DMS53 treated with DMSO at 0.1 percent for 48 hours (cell line): Measurements from ENCODE around the gene NAALADL1.

Source experiments
- DNase-seq: peaks from one replicate; lab custom pipeline; 2025; ENCODE audit not compliant: unreplicated experiment; lab: John Stamatoyannopoulos, UW

NAALADL1 gene

DNA sequence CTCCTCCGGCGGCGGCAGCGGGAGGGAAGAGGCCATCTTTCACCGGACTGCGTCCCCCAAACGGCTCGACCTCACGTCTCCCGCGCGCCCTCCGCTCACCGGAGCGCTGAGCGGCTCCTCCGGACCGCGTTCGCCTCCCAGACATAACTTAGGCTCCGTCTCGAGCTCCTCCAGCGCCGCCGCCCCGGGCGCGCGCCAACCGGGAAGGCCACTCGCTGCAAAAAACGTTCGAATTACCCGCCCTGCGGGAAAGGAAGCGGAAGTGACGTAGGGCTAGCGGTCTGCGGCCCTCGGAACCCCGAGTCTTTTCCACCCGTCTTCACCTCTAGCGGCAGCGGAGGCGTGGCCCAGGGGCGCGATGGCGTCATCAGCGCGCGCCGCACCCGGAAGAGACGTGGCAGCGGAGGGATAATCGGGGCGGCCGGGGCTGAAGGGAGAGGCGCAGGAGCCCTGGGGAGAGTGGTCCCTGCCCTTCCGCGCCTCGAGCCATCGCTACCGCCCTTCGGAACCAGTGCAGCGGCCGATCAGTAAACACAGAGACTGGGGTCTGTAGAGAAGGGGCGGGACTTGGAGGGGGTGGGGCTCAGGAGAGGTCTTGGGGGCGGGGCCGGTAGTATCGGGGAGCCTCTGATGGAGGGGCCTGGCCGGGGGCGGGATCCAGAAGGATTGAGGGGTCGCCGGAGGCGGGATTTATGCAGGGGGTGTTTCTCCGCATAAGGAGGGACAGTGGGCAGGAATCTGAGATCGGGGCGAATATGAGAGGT, 25.7 kb upstream of the NAALADL1 start, which contains the start of the genes CDCA5 and ZFPL1:
Gene CDCA5 (minus strand): TSS at position 207 of the 764 bp plus-strand sequence. CDS start 62 bp downstream, at position 145.
Gene ZFPL1 (plus strand): TSS at position 389 of the 764 bp plus-strand sequence. CDS start 477 bp downstream, outside the sequence.
- peak; percentile 93 for DNase-seq

DNA sequence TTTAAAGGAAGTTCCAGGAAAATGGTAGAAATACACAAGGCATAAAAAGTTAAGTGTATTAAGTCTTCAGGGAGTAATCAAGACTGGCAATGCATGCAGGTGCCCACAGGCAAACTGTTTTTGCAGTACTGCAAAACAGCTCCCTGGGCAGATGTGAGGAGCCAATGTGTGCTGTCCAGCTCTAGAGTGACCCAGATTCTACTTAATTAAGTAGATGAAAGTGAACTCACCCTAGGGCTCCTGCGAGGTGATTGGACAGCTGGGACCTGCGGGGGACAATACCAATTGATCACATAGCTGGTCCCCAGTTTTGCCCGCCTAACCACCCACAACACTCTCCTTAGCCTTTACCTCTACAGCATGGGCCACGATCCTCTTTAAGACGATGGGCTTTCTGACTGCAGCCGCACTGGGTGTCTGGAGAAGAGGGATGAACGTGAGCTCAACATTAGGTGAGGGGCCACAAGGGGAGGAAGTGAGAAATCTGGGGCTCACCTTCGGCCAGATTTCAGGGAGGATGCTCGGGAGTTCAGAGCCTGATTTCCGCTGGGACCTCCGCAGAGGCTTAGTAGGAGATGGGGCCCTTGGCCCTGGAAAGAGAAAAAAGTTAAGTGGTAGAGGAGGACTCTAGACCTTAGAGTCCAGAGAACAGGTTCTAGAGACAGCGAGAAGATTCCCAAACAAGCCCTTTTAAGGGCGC, 24.9 kb upstream of the NAALADL1 start:
- no peak for DNase-seq

DNA sequence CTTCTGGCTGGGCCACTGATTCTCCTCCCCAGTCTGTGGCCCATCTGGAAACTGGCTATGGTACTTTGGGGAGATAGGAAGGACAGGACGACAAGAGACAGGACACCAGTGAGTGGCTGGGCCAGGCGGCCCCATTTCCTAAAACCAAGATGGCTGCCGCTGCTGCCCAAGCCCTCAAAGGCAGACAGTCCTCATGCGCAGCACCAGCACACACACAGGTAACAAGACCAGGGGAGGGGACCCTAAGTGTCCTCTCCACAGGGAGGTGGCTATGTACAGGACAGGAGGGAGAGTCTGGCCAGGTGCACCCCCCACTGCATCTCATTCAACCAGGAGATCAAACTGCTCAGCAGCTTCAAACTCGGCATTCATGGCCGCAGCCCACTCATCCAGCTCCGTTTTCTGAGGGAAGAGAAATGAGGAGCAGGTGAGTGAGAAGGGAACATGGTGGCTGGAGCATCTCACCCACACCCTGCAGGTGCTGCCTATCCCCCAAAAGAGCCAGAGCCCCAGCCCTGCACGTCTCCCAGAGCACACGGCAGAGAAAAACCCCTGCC, 20.5 kb upstream of the NAALADL1 start:
- no peak for DNase-seq

GRCh38 chr11:65078151-65078550, 19.8 kb upstream of the NAALADL1 start:
- no peak for DNase-seq

GRCh38 chr11:65077451-65077850, 19.1 kb upstream of the NAALADL1 start:
- no peak for DNase-seq

DNA sequence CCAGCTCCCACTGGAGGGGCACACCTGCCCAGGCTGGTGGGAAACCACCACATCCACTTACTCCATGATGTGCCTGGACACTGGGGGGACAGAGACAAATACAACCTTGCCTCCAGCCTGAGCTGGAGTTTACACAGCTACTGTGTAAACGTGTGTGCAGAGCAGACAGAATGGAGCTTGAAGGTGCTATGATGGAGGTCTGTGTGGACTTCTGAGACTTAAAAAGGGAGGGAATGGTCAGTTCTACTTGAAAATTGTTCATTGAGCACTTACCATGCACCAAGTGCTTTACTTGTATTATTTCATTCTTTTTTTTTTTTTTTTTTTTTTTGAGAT, 14.2 kb upstream of the NAALADL1 start:
- no peak for DNase-seq

GRCh38 chr11:65071907-65072630, 13.7 kb upstream of the NAALADL1 start:
- no peak for DNase-seq

DNA sequence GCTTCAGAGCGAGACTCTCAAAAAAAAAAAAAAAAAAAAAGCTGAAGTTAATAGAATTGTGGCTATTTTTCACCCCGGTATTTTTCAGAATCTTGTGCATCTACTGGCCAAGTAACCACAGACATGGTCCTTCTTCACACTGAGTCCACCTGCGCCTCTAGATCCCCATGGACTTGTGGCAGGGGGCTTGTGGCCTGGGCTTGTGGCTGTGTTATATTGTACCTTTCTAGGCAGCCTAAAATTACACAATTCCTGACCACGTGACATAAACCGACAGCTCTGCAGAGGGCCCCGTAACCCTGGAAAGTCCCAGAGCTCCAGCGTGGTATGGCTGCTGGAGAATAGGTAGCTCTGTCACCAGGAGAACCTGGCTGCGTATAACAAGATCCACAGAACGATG, 10.9 kb upstream of the NAALADL1 start:
- DNase-seq = no peak

- no peak for DNase-seq
Measured at GRCh38 chr11:65067446-65067845, 9.1 kb upstream of the NAALADL1 start.

DNA sequence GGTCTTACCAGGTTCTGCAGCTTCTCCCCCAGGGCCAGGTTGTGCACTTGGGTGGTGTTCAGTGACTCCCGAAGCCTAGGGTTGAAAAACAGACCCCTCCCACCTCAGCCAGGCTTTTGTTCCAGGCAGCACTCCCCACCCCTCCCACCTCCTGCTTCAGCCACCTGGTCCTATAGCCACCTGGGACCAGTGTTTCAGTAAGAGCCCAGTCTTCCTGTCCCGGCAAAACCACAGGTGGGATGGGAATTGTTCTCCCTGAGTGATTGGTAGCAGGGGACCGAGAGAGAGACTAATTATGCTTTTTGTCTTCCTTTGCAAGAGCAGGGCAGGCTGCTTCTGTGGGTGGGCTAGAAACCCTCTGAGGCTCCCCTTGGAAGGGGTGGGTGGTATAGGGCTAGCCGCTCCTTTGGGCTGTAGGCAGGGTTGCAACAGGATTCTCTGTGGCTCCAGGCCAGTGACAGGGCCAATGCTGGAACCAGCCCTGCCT, 8.5 kb upstream of the NAALADL1 start:
- DNase-seq = no peak

DNA sequence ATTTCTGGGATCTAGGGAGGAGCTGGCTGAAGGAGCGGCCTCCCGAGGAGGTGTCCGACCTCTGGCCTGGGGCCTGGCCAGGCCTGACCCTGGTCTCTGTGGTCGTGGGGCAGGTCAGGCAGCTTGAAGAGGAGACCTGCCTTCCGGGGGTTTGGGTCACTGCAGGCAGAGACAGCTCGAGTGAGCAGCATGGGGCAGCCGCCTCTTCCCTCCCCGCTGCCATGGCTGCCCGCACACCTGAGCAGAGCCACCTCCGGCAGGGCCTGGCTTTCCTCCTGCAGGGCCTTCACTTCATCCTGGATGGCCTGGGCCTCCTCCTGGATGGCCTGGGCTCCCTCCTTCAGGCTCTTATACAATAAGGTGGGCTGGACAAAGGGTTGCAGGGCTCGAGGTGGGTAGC, 8.0 kb upstream of the NAALADL1 start:
- DNase-seq = no peak

GRCh38 chr11:65065851-65066250, 7.5 kb upstream of the NAALADL1 start:
- DNase-seq = no peak

DNA sequence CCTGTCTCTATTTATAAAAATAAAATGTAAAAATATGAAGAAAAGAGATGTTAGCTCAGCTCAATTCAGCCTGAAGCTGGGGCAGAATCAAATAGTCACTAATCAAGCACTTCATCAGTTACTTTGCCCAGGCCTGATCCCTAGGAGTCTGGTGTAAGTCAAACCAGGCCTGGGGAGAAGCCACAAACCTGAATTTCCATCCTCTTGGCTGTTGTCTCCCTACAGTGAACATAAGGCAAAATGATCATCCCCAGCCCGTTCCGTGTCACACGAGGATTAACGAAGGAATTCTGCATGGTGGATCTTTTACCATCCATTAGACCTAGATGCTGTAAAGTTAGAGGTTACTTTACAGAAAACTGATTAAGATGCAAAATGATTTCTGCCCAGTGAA, 6.5 kb upstream of the NAALADL1 start:
- no peak for DNase-seq

DNA sequence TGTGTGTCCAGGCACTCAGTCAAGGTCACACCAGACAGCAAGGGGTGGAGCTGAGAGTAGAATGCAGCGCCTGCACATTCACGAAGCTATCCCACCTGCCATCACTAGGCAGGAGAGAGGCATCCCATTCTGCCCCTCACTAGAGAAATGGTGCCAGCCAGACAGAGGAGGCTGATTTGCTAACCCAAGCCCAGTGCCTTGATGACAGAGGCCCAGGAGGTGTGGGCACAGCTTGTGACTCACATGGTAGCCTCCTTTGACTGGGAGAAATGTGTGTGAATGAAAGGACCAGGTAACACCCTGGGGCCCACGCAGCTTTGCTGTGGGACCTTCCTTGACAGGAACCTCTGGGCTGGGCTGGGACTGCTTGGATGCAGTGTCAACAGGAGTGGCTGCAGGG, 5.2 kb upstream of the NAALADL1 start:
- DNase-seq = no peak

- DNase-seq = no peak
Measured at GRCh38 chr11:65060913-65061408, 2.6 kb upstream of the NAALADL1 start.

DNA sequence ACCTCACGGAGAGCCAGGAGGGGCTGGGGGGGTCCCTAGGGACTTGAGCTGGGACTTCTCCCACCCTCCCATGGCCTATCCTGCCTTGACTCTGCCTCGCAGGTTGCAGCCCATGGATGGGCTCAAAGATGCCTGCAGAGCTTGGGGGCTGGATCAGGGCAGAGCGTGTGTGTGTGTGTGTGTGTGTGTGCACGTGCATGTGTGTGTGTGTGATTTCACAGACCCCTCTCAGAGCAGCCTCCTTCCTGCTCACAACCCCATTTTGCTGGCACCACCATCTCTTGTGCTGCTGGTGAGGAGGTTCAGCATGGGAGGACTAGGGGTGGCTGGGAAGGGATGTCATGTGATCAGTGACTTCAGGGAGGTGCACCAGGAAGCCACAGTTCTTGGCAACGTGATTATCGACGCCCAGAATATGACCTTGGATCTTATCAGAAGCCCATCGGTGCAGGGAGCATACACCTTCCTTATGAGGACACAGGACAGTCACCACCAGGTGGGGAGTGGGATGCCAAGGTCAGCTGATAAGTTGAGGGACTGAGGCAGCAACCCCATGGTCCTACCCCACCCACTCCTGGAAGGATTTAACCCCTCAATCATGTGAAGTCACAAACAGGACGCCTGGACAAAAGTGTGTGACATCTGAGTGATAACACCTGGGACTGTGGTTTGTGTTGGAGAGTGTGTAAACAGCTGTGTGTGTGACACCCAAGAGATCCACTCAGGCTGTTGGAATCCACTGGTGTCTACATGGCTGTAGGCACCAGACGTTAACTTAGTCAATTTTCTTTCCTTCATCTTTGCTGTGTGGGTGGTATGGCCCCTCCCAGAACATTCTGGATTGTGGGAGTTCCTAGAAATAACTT, 1.8 kb upstream of the NAALADL1 start:
- DNase-seq = no peak

- DNase-seq = no peak
Measured at GRCh38 chr11:65059523-65059922, 1.2 kb upstream of the NAALADL1 start.

DNA sequence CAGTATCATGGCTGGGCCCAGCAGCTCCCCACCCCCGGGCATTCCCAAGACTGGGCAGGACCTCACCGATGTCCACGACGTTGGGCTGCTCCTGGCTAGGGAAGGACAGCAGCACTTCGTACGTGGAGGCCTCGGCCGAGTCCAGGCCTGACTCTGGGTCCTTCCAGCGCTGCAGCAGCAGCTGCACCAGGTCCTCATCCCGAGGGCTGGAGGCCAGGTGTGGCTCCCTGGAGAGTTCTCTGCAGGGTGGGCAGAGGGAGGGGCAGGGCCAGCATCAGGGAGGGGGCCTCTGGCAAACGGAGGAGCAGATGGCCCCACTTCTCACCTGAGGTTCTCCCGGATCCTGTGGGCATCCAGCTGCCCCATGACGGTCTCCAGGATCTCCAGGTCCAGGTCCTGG, 341 bp downstream of the NAALADL1 start:
- DNase-seq = no peak

DNA sequence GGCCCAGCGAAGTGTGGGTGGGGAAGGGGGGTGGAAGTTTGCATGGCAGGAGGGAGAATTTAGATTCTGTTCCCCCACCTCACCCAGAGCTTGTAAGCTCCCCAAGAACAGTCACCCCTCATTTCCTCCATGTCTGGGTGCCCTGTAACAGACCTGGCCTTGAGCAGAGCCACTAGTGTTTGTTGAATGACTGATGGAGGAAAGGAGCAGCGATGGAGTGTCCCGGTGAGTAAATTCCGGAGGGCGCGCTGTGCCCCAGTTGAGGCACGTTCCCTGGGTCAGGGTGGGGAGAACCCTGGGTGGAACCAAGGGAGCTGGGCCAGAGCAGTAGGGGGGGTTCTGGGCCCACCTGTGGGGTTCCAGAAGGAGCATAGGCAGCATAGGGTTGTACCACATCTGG, 827 bp downstream of the NAALADL1 start:
- no peak for DNase-seq

GRCh38 chr11:65056999-65057398, 1.4 kb downstream of the NAALADL1 start:
- DNase-seq = no peak
